8988T (cell line): Measurements from ENCODE around the gene STK32A.
A peak's percentile ranks its signal among the peaks of the same experiment; 100 is the strongest.
"Not testable (repeated sequence)": the region's sequence is repeated elsewhere in the genome, so short reads cannot be mapped to it uniquely, and the experiment has no call there.

Experiments used
- DNase-seq: peaks from one replicate; pipeline ENCODE4 v3.0.0; 2011

The STK32A gene

GRCh38 chr5:147234825-147235635, at the start of gene STK32A:
TSS of gene STK32A (plus strand) at chr5:147235026. CDS start at chr5:147239635, 4,609 bp downstream.
- peak; percentile 24 for DNase-seq

DNA sequence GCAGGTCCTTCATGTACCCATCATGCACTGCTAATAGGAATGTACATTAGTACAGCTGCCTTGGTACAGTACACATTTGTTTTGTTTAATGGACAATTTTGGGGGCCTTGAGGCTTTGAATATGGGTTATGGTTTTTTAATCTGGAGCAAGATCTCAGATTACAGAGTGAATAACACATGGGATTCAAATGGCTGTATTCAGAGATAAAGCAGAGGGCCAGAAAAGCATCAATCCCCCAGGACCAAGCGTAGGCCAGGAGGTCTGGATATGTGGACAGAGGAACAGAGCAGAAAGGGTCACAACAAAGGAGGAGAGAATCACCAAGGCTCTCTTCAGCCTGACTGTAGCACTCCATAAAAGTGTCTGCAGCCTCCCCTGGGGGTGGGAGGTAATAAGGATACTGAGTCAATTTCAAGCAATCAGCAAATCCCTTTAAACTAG, 47.7 kb upstream of the STK32A start:
- no peak for DNase-seq

DNA sequence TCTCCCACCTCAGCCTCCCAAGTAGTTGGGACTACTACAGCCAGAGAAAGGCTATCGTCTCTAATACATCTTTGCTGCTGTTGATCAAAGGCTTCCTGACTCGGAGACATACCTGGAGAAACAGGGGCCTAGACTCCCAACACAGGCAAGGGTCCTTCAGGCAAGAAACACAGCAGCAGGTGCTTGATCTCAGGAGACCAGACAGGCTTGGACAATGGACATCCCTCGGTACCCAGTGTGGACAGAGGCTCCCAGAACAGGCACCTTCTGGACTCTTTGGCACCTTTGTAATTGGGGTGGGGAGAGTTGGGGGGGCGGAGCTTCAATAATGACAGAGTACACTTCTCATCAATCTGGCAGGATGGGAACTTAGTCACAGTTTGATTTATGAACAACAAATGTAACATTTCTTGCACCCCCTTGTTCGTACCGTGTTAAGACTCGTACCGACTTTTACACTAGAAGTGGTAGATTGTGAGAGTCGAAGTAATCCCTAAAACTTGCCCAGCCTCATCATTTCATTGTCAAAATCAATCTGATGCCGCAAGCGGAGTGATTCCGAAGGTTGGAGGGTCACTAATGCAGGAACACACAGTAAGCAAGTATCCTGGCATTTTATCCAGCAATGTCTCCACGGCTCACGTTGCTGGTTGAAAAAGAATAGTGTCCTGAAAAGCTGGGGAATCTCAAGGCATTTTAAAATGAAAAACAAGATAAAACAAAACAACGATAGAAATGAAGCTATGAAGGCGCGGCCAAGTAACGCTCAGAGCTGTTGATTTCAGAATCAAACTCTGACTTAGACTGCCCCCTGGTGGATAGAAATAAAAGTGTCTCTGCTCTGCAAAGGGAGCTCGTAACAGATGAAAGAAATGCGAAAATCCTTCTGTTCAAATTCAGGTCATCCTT, 46.4 kb upstream of the STK32A start:
- DNase-seq = peak; percentile 23

- DNase-seq = no peak
Measured at GRCh38 chr5:147189109-147189424, 45.8 kb upstream of the STK32A start.

- DNase-seq = no peak
Measured at GRCh38 chr5:147190331-147190730, 44.5 kb upstream of the STK32A start.

GRCh38 chr5:147193123-147193522, 41.7 kb upstream of the STK32A start:
- no peak for DNase-seq

DNA sequence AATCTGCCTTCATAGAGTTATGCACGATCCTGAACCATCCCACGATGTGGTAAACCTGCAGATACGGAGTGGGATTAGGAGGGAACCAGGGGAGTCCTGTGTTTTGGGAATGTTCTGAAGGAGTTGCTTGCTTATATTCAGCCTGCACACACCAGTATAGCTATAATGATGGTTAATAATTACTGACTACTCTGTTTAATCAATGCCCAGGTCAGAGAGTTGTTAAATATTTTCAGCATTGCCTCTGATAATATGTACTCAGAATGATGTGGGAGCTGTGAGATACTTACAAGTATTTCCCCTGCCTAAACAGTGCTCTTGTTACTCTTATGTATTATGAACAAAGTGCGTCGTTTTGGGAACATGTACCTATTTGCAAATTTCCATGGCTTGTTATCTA, 34.8 kb upstream of the STK32A start:
- DNase-seq = no peak

DNA sequence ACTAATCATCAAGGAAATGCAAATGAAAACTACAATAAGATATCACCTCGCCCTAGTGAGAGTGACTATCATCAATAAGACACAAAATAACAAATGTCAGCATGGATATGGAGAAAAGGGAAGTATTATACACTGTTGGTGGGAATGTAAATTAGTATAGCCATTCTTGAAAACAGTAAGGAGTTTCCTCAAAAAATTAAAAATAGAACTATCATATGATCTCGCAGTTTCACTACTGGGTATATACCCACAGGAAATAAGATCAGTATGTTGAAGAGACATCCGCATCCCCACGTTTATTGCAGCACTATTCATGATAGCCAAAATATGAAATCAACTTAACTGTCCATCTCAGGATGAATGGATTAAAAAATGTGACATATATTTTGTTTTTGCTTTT, 31.6 kb upstream of the STK32A start:
- DNase-seq = no peak

GRCh38 chr5:147204576-147204975, 30.2 kb upstream of the STK32A start:
- DNase-seq = no peak

- no peak for DNase-seq
Measured at GRCh38 chr5:147208134-147208533, 26.7 kb upstream of the STK32A start.

DNA sequence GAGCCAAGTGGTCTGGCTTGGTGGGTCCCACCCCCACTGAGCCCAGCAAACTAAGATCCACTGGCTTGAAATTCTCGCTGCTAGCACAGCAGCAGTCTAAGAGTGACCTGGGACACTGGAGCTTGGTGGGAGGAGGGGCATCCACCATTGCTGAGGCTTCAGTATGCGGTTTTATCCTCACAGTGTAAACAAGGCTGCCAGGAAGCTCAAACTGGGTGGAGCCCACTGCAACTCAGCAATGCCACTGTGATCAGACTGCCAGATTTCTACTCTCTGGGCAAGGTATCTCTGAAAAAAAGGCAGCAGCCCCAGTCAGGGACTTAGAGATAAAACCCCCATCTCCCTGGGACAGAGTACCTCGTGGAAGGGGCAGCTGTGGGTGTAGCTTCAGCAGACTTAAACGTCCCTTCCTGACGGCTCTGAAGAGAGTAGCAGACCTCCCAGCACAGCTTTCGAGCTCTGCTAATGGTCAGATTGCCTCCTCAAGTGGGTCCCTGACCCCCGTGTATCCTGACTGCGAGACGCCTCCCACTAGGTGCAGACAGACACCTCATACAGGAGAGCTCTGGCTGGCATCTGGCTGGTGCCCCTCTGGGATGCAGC, 18.2 kb upstream of the STK32A start:
- no peak for DNase-seq

DNA sequence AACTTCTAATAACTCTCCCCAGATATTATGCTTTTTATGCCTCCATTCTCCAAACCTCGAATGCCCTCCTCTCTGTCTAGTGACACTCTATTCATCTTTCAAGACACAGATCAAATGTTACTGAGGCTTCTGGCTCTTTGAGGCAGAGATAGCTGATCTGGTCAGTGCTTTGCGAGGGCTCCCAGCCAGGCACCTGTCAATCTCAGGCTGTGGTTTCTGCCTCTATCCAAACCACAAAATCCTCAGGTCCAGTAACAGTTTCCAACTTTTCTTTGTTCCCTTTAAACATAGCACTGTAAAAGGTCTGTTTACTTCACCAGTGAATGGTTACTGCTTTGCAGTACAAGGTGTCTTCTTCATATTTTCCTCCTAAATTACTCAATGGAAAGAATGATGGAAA, 11.5 kb upstream of the STK32A start:
- no peak for DNase-seq

GRCh38 chr5:147223948-147224791, 10.7 kb upstream of the STK32A start:
- no peak for DNase-seq

DNA sequence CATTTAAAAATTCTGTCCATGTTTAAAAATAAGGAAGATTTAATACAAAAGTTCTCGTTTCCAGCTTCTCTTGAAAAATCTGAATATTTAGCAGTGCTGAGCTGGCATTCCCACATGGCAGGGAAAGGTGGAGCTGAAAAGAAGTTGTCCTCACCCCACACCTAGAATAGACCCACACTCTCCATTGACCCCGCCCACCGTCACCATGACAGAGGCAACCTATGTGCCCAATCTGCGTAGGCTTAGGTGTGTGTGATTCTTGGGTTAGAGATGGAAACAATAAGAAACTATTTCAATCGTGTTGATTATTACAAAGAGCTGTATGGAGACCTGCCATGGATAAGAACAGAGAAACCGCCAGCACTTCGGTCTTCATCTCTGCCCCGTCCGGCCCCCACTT, 8.9 kb upstream of the STK32A start:
- no peak for DNase-seq

DNA sequence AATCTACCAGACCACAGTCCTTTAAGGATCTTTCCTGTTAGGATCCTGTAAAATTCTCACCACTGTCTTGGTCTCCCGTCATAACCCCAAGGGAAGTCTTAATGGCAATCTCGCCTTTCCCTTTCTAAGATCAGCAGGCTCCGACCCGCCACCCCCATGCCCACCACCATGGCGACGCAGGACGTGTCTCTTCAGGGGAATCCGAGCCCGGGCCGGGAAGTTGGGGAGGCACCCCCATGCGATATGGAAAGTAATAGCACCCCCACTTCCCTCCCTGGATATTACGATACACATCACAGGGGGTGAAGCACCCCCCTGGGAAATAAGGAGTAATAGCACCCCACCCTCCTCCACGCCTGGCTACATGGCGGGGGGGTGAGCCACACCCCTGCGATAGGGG, 8.3 kb upstream of the STK32A start:
- no peak for DNase-seq

DNA sequence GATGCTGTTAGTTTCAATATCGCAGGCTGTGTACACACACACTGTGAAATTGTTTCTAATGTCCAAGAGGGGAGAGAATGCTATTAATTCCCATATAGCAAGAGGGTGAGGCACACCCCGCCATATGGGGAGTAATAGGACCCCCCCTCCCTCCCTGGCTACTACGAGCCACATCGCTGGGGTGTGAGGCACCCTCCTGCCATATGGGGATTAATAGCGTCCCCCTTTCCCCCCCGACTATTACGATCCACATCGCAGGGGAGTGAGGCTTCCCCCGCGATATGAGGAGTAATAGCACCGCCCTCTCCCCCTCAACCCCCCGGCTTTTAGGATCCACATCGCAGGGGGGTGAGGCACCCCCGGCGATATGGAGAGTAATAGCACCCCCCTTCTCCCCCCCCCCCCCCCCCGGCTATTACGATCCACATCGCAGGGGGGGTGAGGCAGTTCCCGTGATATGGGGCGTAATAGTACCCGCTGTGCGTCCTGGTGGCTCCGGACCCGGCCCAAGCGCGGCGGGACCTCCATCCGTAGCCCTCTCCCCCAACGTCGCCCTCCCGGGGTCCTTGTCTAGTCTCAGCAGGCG, 494 bp upstream of the STK32A start:
- DNase-seq = no peak

- no peak for DNase-seq
Measured at GRCh38 chr5:147240266-147240985, 5.6 kb downstream of the STK32A start.

DNA sequence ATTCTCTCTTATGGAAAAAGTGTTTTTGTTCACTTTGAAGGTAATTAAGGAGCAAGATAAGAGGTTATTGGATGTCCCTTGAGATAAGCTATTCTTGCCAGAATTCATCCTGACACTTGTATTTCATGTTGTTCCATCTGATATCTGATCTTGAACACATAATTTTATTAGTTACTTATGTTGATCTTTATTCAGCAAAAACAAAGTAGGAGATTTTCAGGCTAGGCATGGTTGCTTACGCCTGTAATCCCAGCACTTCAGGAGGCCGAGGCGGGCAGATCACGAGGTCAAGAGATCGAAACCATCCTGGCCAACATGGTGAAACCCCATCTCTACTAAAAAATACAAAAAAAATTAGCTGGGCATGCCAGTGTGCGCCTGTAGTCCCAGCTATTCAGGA, 8.4 kb downstream of the STK32A start:
- DNase-seq = not testable (repeated sequence)

DNA sequence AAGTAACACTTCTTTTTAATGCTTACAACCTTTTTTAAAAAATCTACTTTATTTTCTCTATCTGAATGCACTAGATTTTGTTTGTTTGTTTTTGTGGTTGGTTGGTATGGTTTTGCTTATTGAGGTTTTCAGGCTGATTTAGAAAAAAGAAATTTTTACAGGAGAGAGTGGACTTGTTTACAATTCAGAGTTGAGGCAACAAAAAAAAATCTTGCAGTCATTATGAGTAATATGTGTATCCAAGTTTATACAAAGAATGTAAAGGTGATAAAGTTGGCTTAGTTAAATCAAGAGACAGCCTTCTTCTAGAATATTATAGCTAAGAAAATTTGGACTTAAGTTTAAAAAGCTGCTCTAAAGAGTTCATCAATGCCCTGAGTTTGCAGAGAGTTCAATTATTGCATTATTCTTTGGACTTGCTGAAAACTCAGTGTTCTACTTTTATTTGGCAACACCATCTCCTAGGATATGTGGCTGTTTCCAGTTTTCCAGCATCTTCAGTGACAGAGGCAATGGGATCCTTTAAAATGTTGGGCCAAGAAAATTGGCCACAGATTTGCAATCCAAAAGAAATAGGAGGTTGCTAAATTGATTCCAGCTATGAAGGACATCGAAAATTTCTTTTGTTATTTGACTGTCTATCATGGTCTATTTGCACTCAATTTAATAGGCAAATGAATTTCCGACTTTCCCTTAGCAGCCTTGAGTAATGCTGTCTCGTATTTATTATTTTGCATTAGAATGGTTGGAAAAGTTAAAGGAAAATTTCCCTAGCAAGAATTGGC, 10.7 kb downstream of the STK32A start:
- DNase-seq = no peak

DNA sequence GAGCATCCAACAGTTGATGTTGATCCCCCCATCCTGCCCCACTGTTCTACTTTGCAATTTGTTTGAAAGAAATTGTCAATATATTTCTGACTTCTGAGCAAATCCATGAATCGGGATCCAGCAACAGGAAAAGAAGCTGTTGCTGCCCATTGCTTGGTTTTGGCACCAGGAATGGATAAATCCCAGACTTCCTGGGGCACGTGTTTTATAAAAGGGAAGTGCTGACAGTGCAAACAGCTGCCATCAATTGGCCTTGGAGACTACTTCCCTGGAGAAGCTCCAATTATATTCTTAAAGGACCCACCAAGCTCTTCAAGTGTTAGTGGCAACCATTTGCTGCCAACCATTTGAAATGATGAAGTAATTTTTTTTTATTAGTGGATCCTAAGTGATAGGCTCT, 13.7 kb downstream of the STK32A start:
- no peak for DNase-seq

DNA sequence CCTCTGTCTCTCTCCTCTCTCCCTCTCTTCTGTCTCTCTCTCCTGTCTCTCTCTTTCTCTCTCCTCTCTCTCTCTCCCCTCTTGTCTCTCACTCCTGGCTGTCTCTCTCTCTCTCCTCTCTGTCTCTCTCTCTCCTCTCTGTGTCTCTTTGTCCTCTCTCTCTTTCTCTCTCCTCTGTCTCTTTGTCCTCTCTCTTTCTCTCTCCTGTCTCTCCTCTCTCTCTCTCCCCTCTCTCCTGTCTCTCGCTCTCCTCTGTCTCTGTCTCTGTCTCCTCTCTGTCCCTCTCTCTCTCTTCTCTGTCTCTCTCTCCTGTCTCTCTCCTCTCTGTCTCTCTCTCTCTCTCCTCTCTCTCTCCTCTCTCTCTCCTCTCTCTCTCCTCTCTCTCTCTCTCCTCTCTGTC, 25.0 kb downstream of the STK32A start:
- no peak for DNase-seq
